ENCODE measurements around the gene ARHGAP4. TPM values are rescaled to one million over a fixed set of nuclear protein-coding genes. Genes with fewer than 3 reads are reported as not detected.

The ARHGAP4 gene
- 0.98 to 2.9 TPM (median 2.2 TPM) in 5 replicates for total RNA-seq (2022; extraction: Qiagen RNA extraction; ENCODE audit: low read depth)

DNA sequence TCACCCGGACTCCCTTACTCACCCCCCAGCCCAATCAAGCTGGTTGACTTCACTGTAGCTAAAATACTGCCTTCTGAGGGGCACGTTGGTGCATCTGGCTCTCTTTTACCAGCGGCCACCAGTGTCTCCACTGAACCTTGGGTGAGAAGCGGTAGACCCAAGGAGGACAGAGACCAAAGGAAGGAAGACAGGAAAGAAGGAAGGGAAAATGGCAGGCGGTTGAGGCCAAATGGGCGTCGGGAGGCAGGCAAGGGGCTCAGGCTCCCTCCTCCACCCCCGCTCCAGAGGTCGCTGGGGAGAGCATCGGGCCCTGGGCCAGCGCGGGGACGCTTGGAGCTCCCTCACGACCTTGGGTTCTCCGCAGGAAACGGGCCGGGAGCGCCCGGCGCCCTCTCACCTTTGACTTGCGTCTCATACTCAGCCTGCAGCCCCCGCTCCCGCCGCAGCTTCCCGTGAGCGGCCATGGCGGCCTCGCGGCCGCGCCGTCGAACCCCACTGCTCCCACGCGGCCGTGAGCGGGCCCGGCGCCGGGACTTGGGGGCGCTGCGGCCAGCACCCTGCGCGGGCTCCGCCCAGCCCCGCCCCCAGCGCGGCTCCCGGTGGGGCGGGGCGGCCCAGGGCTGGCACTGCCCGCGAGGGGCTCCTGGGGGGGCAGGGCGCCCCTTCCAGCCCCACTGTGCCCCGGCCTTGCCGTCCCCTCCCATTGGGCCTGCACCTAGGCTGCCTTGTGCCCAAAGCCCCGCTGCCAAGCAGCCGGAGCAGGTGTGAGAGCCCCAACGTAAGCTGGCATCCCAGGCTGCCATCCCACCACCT lies at the start of gene ARHGAP4:
Gene ARHGAP4 (minus strand): TSS at position 526 of the 813 bp plus-strand sequence. CDS start 62 bp downstream, at position 464.

DNA sequence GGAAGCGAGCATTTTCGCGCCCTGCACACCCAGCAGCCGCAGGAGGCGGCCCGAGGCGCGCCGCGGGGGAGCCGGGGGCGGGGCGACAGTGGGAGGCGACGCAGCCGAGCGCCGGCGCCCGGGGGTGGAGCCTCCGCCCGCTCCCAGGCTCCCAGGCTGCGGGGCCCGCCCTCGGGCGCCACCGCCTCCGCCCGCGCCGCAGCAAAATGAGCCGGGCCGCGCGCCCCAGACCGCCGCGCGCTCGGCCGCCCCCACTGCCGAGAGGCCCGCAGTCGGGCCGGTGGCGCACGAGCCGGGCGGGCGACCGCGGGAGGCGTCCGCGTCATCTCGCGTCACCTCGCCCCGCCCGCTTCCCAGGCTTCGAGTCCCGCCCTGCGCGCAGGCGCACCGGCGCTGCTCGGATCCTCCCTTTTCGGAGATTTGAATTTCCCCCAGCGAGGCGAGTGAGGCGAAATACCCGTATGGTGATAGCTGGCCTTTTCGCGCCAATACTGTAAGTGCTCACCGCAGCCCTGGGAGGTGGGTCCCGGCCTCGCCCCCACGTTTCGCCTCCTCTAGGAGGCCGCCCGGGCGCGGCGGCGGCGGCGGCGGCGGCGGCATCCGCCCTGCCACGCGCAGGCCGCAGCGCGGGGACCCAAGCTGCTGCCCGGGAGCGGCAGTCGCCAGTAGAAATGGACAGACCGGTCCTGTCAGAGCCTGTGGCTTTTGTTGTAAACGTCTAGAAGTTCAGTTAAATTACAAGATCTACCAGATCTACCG lies 46.5 kb upstream of the ARHGAP4 start, which contains the start of gene TMEM187:
Gene TMEM187 (plus strand): TSS at position 387 of the 759 bp plus-strand sequence. CDS start 9,309 bp downstream, outside the sequence.

DNA sequence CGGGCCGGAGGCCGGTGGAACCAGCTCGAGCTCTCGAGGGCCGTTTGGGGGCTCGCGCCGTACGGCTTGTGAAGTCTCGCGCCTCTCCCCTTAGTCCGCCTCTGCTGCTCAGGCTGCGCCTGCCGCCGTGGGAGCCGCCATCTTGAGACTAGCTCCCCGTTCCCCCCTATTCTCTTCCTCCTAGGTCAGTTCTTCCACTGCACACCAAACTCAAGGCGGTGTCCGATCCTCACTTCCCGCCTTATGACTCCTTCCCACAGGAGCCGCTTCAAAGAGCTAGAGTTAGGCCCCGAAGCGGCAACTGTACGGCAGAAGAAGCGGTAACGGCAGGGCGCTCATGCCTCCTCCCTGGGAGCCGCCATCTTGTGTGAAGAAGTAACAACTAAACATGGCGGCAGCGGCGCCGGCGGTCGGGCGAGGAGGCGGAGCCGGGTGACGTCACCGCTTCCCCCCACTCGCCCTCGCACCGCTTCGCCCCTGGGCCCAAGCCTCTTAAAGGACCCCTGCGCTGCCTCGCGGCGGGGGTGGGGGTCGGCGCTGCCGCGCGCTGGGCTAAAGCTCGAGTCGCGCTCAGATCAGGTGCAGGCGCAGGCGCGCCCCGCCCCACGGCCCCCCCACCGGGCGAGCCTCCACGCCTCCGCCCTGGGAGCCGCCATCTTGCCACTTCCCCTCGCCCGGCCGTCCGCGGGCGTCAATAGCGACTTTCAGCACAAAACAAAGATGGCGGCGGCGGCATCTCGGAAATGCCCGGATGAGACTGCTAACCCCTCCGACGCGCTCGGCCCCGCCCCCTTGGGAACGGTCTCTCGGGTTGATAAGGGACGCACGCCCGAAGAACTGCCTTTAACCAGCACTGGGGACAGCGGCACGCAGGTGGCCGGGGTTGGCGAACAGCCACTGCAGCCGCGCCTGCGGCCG lies 45.6 kb upstream of the ARHGAP4 start, which contains the start of gene HCFC1:
Gene HCFC1 (minus strand): TSS at position 369 of the 918 bp plus-strand sequence. CDS start 978 bp downstream, outside the sequence.

DNA sequence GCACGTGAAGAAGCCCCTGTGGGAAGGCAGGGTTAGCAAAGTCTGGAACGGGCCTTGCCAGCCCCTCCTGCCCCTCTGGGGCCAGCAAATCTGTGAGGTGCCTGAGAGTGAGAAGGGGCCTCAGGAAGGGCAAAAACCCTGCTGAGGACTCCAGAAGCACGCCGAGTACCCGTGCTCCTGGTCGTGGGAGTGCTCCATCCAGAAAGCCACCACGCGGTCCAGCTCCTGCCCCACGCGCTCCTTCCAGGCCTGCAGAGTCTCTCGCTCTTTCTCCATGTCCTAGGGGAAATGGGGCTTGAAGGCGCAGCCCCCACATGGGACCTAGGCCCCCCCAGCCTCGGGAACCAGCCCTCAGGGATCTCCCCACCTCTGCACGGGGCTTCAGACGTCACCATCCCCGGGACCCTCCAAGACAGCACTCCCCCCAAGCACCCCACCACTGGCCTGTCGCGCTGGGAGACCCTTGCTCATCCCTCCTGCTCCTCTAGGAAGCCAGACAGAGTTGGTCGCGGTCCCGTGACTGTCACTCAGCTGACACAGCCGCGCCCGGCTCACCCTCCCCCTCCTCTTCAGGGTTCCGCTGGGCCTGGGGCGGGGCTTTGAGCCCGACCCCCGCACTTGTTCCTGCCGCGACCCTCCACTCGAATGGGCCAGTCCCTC lies 18.2 kb upstream of the ARHGAP4 start, which contains the start of gene RENBP:
Gene RENBP (minus strand): TSS at position 504 of the 660 bp plus-strand sequence. CDS start 33 bp downstream, at position 471.

GRCh38 chrX:153934762-153935325 lies 8.8 kb upstream of the ARHGAP4 start, which contains the start of gene NAA10:
TSS of gene NAA10 (minus strand) at chrX:153935037. CDS start at chrX:153934904, 133 bp downstream.

GRCh38 chrX:153903991-153904957 lies 21.8 kb downstream of the ARHGAP4 start, which contains the start of gene AVPR2:
TSS of gene AVPR2 (plus strand) at chrX:153904673. CDS start at chrX:153905146, 473 bp downstream.

GRCh38 chrX:153885968-153886903 lies 39.8 kb downstream of the ARHGAP4 start, which contains the start of gene L1CAM:
TSS of gene L1CAM (minus strand) at chrX:153886173. CDS start at chrX:153875836, 10,337 bp downstream.

Other genes with a start within 250 kb of the ARHGAP4 start
- gene SLC6A8, start 238.3 kb downstream of the ARHGAP4 start, total RNA-seq (2022; extraction: Qiagen RNA extraction; ENCODE audit: low read depth): 7.1 to 15.8 TPM (median 12.0 TPM) in 5 replicates
- 340 to 404 TPM (median 385 TPM) in 5 replicates for gene BCAP31, start 201.9 kb downstream of the ARHGAP4 start, total RNA-seq (2022; extraction: Qiagen RNA extraction; ENCODE audit: low read depth)
- gene ABCD1, start 201.4 kb downstream of the ARHGAP4 start, total RNA-seq (2022; extraction: Qiagen RNA extraction; ENCODE audit: low read depth): 2.0 to 4.4 TPM (median 3.4 TPM) in 5 replicates
- gene PLXNB3, start 162.0 kb downstream of the ARHGAP4 start, total RNA-seq (2022; extraction: Qiagen RNA extraction; ENCODE audit: low read depth): 2.2 to 7.0 TPM (median 5.0 TPM) in 5 replicates
- gene SRPK3, start 145.2 kb downstream of the ARHGAP4 start, total RNA-seq (2022; extraction: Qiagen RNA extraction; ENCODE audit: low read depth): 0.04 TPM in 1 of 5 replicates, not detected in the others
- 49.5 to 70.3 TPM (median 66.5 TPM) in 5 replicates for gene IDH3G, start 131.9 kb downstream of the ARHGAP4 start, total RNA-seq (2022; extraction: Qiagen RNA extraction; ENCODE audit: low read depth)
- 334 to 461 TPM (median 405 TPM) in 5 replicates for gene SSR4, start 131.6 kb downstream of the ARHGAP4 start, total RNA-seq (2022; extraction: Qiagen RNA extraction; ENCODE audit: low read depth)
- gene PDZD4, start 95.7 kb downstream of the ARHGAP4 start, total RNA-seq (2022; extraction: Qiagen RNA extraction; ENCODE audit: low read depth): 2.9 to 4.8 TPM (median 3.6 TPM) in 5 replicates
- 18.2 to 26.1 TPM (median 21.4 TPM) in 5 replicates for gene L1CAM, start 40.1 kb downstream of the ARHGAP4 start, total RNA-seq (2022; extraction: Qiagen RNA extraction; ENCODE audit: low read depth)
- not detected in 5 replicates for gene AVPR2, start 21.6 kb downstream of the ARHGAP4 start, total RNA-seq (2022; extraction: Qiagen RNA extraction; ENCODE audit: low read depth)
- gene NAA10, start 8.8 kb upstream of the ARHGAP4 start, total RNA-seq (2022; extraction: Qiagen RNA extraction; ENCODE audit: low read depth): 197 to 231 TPM (median 204 TPM) in 5 replicates
- 0.38 TPM in 1 of 5 replicates, not detected in the others for gene RENBP, start 18.4 kb upstream of the ARHGAP4 start, total RNA-seq (2022; extraction: Qiagen RNA extraction; ENCODE audit: low read depth)
- gene HCFC1, start 45.6 kb upstream of the ARHGAP4 start, total RNA-seq (2022; extraction: Qiagen RNA extraction; ENCODE audit: low read depth): 25.8 to 45.1 TPM (median 41.4 TPM) in 5 replicates
- gene TMEM187, start 46.5 kb upstream of the ARHGAP4 start, total RNA-seq (2022; extraction: Qiagen RNA extraction; ENCODE audit: low read depth): 4.2 to 10.2 TPM (median 5.9 TPM) in 5 replicates
- 150 to 229 TPM (median 227 TPM) in 5 replicates for gene IRAK1, start 93.6 kb upstream of the ARHGAP4 start, total RNA-seq (2022; extraction: Qiagen RNA extraction; ENCODE audit: low read depth)
- 14.2 to 23.1 TPM (median 18.0 TPM) in 5 replicates for gene MECP2, start 171.5 kb upstream of the ARHGAP4 start, total RNA-seq (2022; extraction: Qiagen RNA extraction; ENCODE audit: low read depth)
- not detected in 5 replicates for gene OPN1LW, start 218.0 kb upstream of the ARHGAP4 start, total RNA-seq (2022; extraction: Qiagen RNA extraction; ENCODE audit: low read depth)

All from A549 treated with ZK216348 at 1 μM for 4 hours (cell line).